GM10266 (cell line): Measurements from ENCODE around the gene CRACR2B.

Experiments used
- DNase-seq: peaks from one replicate; pipeline ENCODE4 v3.0.0; 2012; ENCODE audit errors: extremely low spot score
- CTCF ChIP-seq: IDR thresholded peaks from 2 replicates; pipeline ENCODE4 v1.5.1; 2012; ENCODE audit warnings: mild to moderate bottlenecking, low read depth; ENCODE audit not compliant: control insufficient read depth, insufficient read depth; ENCODE audit errors: missing control alignments

Gene CRACR2B

DNA sequence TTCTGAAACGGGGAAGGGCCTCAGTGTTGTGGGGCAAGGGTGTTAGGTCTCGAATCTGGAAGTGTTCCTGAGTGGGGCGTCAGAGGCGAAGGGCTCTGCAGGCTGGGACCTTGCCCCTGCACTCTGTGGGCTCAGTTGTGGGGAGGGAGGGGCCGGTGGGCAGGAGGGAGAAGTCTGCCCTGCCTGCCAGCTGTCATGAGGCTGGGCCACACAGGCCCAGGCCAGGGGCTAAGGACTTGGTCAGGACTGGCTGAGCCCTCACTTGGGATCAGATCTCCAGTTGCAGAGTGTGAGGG lies at the start of gene CRACR2B:
TSS of gene CRACR2B (plus strand) at position 23 of the 296 bp plus-strand sequence. CDS start 689 bp downstream, outside the sequence.
- no peak for DNase-seq
- no peak for TF ChIP-seq CTCF

DNA sequence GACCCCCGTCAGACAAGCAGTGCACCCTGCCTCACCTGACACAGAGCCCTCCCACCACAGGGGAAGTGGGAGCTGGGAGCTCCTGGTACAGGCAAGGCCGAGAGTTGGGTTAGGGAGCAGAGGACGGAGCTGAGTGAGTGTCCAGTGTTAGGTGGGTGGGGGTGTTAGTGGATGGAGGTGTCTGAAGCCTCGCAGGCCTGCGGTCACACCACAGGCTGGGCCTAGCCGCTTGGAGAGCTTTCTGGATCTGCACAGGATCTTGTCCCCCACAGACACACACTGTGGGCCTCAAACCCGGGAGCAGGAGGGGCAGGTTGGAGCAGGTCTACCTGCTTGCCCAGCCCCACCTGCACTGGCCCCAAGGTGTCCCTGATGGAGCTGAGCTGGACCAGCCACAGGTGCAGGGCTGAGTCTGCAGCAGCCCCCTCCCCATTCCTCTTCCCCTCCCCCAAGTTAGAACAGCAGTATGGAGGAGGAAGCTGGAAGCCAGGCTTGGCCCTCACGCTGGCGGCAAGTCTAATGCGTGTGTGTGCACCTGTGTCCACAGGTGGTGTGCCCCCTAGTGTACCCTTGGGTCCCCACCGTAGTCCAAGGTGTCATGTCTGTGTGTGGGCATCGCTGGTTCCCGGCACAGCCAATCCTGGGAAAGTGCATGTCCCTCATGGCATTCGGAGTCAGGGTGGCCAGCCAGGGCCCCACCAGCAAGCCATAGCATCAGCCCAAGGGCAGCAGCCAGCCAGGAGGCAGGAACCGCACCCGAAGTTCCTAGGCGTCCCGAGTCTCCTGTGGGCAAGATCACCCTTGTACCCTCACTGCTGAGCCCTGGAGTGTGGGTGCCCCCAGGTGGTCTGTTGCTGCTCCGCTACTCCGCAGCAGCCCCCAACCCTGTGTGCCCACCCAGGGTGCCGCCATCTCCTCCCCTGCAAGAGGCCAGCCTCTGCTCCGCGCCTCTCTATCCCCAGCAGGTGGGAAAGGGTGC lies 48.5 kb upstream of the CRACR2B start:
- peak; percentile 4 for TF ChIP-seq CTCF
- DNase-seq: no peak

GRCh38 chr11:779955-780532 lies 47.7 kb upstream of the CRACR2B start:
- no peak for DNase-seq
- TF ChIP-seq CTCF: no peak

DNA sequence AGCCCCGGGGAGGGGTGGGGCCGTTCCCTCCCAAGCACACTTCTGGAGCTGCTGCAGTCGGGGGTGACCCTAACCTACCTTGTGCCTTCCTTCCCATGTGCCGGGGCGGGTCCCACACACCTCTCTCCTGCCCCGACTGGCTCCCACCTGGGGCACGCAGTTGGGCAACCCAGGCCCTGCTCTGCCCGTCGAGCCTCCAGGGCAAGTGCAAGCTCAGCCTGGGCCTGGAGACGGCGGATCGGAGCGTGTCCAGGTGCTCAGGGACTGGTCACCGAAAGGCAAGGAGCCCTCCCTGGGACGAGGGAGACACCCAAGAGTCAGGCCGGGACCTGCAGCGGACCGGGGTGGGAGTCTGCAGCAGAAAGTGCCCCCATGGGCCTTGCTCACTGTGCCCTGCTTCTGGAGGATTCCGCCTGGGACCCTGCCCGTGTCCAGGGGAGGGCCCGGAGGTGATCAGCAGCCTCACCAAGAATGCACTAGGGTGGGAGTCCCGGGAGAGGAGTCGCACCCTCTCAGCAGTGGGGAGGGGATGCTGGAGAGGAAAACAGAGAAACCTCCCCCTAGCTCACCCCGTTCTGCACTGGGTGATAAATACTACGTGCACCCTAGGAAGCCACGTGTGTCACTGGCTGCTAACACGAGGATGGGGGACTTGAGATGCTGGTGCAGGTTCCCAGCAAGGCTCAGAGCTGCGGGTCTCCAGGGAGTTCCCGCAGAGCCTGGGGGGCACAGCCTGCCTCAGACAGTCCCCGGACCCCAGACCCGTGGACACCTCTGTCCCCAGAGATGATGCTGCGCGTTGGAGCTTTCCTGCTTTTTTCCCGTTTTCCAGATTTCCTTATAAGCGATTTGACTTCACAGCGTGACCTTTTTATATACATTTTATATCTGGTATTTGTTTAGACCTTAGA lies 45.2 kb upstream of the CRACR2B start:
- no peak for TF ChIP-seq CTCF
- no peak for DNase-seq

- DNase-seq: no peak
- TF ChIP-seq CTCF: peak; percentile 46
Measured at GRCh38 chr11:783581-784015, 44.1 kb upstream of the CRACR2B start.

GRCh38 chr11:786235-787083 lies 41.3 kb upstream of the CRACR2B start:
- no peak for TF ChIP-seq CTCF
- DNase-seq: no peak
